Loucy (cell line): ENCODE measurements around the gene OPHN1.

Experiments used
- H2AFZ ChIP-seq: fragments of 200-600 bp; sonication (generic); 2 replicates; pipeline ENCODE4 v1.6.0; 2016; ENCODE audit warnings: antibody characterized with exemption, mild to moderate bottlenecking, low read length, moderate library complexity
- H3F3A ChIP-seq: fragments of 200-600 bp; 2 replicates; pipeline ENCODE4 v1.6.0; 2016; ENCODE audit warnings: antibody characterized with exemption, low read depth, mild to moderate bottlenecking
- H3K27me3 ChIP-seq: fragments of 200-600 bp; sonication (generic); 2 replicates; pipeline ENCODE4 v1.6.1; 2014; ENCODE audit warnings: low read length, mild to moderate bottlenecking; ENCODE audit not compliant: insufficient read depth, poor library complexity, severe bottlenecking
- H3K36me3 ChIP-seq: fragments of 200-600 bp; sonication (generic); 2 replicates; pipeline ENCODE4 v1.6.1; 2016; ENCODE audit warnings: low read length; ENCODE audit not compliant: insufficient read depth
- H3K4me1 ChIP-seq: fragments of 200-600 bp; sonication (generic); 2 replicates; pipeline ENCODE4 v1.5.1; 2014; ENCODE audit warnings: low read length, mild to moderate bottlenecking; ENCODE audit not compliant: insufficient read depth, poor library complexity, severe bottlenecking
- H3K4me2 ChIP-seq: fragments of 200-600 bp; sonication (generic); 2 replicates; pipeline ENCODE4 v1.6.0; 2014; ENCODE audit warnings: antibody characterized with exemption, low read length, low read depth, mild to moderate bottlenecking; ENCODE audit not compliant: poor library complexity, severe bottlenecking
- H3K4me3 ChIP-seq: fragments of 200-600 bp; sonication (generic); 2 replicates; pipeline ENCODE4 v1.5.1; 2014; ENCODE audit warnings: low read length, mild to moderate bottlenecking, mixed read lengths; ENCODE audit not compliant: poor library complexity, severe bottlenecking
- H3K79me2 ChIP-seq: fragments of 200-600 bp; sonication (generic); 2 replicates; pipeline ENCODE4 v1.6.1; 2014; ENCODE audit warnings: low read length; ENCODE audit not compliant: insufficient read depth
- H3K9ac ChIP-seq: fragments of 200-600 bp; sonication (generic); 2 replicates; pipeline ENCODE4 v1.6.0; 2014; ENCODE audit warnings: mild to moderate bottlenecking, low read depth, low read length, moderate library complexity; ENCODE audit not compliant: poor library complexity, severe bottlenecking
- H3K9me2 ChIP-seq: fragments of 200-600 bp; sonication (generic); replicated peaks from 2 replicates; pipeline ENCODE4 v1.6.1; 2016; ENCODE audit warnings: low read depth, low read length, mixed read lengths
- H3K9me3 ChIP-seq: fragments of 200-600 bp; sonication (generic); 2 replicates; pipeline ENCODE4 v1.6.1; 2014; ENCODE audit warnings: mild to moderate bottlenecking, antibody characterized with exemption, low read length, low read depth; ENCODE audit not compliant: insufficient read depth
- H4K20me1 ChIP-seq: fragments of 200-600 bp; sonication (generic); 2 replicates; pipeline ENCODE4 v1.6.0; 2014; ENCODE audit warnings: antibody characterized with exemption, low read length, mild to moderate bottlenecking; ENCODE audit not compliant: insufficient read depth, poor library complexity, severe bottlenecking
- CTCF ChIP-seq: fragments of 200-600 bp; sonication (generic); conservative IDR thresholded peaks from 2 replicates; pipeline ENCODE4 v1.5.1; 2014; ENCODE audit warnings: mild to moderate bottlenecking, antibody characterized with exemption, low read length
- EZH2phosphoT487 ChIP-seq: fragments of 200-600 bp; IDR thresholded peaks from 2 replicates; pipeline ENCODE4 v1.6.1; 2018; ENCODE audit warnings: antibody characterized with exemption, mild to moderate bottlenecking, moderate library complexity, borderline replicate concordance

OPHN1 gene

GRCh38 chrX:68286980-68287379, 146.3 kb downstream of the OPHN1 start:
- no peaks in the 10 kb centered on the region for H3K27me3 ChIP-seq
- H4K20me1 ChIP-seq: no peaks in the 10 kb centered on the region
- H3K4me3 ChIP-seq: no peak overlapping the region
- no peaks in the 10 kb centered on the region for H3K4me1 ChIP-seq
- no peak overlapping the region for H3K9ac ChIP-seq
- no peaks in the 10 kb centered on the region for H3F3A ChIP-seq
- no peaks in the 10 kb centered on the region for H3K9me3 ChIP-seq
- no peaks in the 10 kb centered on the region for H3K79me2 ChIP-seq
- H2AFZ ChIP-seq: no peak overlapping the region
- H3K36me3 ChIP-seq: no peaks in the 10 kb centered on the region
- TF ChIP-seq CTCF (no peak), EZH2phosphoT487 (no peak)
- H3K9me2 ChIP-seq: no peaks in the 10 kb centered on the region
- H3K4me2 ChIP-seq: no peak overlapping the region

- Histone ChIP-seq H3K9me2 (no peaks in the 10 kb centered on the region), H3K79me2 (no peaks in the 10 kb centered on the region), H2AFZ (no peak overlapping the region), H3K4me3 (no peak overlapping the region), H3K36me3 (no peaks in the 10 kb centered on the region), H3K9me3 (no peaks in the 10 kb centered on the region), H3K27me3 (no peaks in the 10 kb centered on the region), H3K4me2 (no peak overlapping the region), H3K4me1 (no peaks in the 10 kb centered on the region), H3K9ac (no peak overlapping the region), H3F3A (no peaks in the 10 kb centered on the region), H4K20me1 (no peaks in the 10 kb centered on the region)
- no peak for TF ChIP-seq EZH2phosphoT487
- no peak for TF ChIP-seq CTCF
Measured at GRCh38 chrX:68286076-68286475, 147.2 kb downstream of the OPHN1 start.

- TF ChIP-seq EZH2phosphoT487: no peak
- no peak for TF ChIP-seq CTCF
Measured at GRCh38 chrX:68284281-68284904, 148.9 kb downstream of the OPHN1 start.

More at GRCh38 chrX:68284281-68284904, 148.9 kb downstream of the OPHN1 start:
- Histone ChIP-seq H3F3A (no peaks in the 10 kb centered on the region), H3K9ac (no peak overlapping the region), H3K4me3 (no peak overlapping the region), H3K4me2 (no peak overlapping the region), H3K36me3 (no peaks in the 10 kb centered on the region), H3K27me3 (no peaks in the 10 kb centered on the region), H3K79me2 (no peaks in the 10 kb centered on the region), H3K9me3 (no peaks in the 10 kb centered on the region), H3K4me1 (no peaks in the 10 kb centered on the region), H4K20me1 (no peaks in the 10 kb centered on the region), H2AFZ (no peak overlapping the region), H3K9me2 (no peaks in the 10 kb centered on the region)
